ENCODE results near the gene PSTPIP1.

DNA sequence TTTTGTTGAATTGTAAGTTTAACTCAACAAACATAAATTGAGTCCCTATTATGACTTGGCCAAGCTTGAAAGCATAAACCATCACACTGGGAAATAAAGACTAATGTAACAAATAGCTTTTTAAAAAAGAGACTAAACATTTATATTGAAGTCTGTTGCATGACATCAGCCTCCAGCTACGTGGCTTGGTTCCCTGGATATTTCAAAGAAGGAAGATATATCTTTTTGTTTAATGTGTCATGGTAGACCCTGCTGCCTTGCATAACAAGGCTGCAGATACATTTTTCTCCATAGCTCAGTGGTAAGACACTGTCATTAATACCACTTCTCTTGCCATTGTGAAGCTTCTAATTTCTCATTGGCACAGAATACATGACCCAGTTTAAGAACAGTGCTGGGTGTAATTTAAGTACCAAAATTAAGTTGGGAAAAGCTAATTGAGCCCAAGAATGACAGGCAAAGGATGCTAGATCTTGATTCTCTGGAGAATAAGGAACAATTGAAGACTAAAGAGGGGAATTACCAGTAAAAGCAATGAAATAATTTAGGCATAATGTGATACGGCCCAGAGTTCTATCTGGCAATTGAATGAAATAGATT is 49.3 kb upstream of the PSTPIP1 start:
- TF ChIP-seq POLR2A (IDR thresholded peaks at IDR 0.05; ENCODE audit: extremely low read depth, insufficient read length), result no peak
- TF ChIP-seq, protein P1, sequence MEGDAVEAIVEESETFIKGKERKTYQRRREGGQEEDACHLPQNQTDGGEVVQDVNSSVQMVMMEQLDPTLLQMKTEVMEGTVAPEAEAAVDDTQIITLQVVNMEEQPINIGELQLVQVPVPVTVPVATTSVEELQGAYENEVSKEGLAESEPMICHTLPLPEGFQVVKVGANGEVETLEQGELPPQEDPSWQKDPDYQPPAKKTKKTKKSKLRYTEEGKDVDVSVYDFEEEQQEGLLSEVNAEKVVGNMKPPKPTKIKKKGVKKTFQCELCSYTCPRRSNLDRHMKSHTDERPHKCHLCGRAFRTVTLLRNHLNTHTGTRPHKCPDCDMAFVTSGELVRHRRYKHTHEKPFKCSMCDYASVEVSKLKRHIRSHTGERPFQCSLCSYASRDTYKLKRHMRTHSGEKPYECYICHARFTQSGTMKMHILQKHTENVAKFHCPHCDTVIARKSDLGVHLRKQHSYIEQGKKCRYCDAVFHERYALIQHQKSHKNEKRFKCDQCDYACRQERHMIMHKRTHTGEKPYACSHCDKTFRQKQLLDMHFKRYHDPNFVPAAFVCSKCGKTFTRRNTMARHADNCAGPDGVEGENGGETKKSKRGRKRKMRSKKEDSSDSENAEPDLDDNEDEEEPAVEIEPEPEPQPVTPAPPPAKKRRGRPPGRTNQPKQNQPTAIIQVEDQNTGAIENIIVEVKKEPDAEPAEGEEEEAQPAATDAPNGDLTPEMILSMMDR (IDR thresholded peaks at IDR 0.05; ENCODE audit: low read depth, low read length), result no peak

Measured in NB4 (cell line).